Measurements from ENCODE around the gene PTGER2.

PTGER2 gene

GRCh38 chr14:52370406-52370935, 56.4 kb downstream of the PTGER2 start:
- no peak for DNase-seq (ENCODE audit: low spot score)

- no peak for DNase-seq (ENCODE audit: low spot score)
Measured at GRCh38 chr14:52377940-52378339, 63.8 kb downstream of the PTGER2 start.
